Gastroesophageal sphincter (tissue), 2 donors: ENCODE results near the gene TFEB.

Experiments
- EP300 ChIP-seq: sonication (generic); formaldehyde crosslinking; IDR thresholded peaks from one replicate; pipeline ENCODE4 v1.6.1; 2017; ENCODE audit warnings: antibody characterized with exemption, mild to moderate bottlenecking
- POLR2A ChIP-seq, 2 donors: fragments of 450-650 bp; IDR thresholded peaks; one replicate each; pipeline ENCODE4 v1.6.1; 2017; ENCODE audit warnings: antibody characterized with exemption in 2 of 2, mild to moderate bottlenecking in 2 of 2, moderate library complexity in 1 of 2

DNA sequence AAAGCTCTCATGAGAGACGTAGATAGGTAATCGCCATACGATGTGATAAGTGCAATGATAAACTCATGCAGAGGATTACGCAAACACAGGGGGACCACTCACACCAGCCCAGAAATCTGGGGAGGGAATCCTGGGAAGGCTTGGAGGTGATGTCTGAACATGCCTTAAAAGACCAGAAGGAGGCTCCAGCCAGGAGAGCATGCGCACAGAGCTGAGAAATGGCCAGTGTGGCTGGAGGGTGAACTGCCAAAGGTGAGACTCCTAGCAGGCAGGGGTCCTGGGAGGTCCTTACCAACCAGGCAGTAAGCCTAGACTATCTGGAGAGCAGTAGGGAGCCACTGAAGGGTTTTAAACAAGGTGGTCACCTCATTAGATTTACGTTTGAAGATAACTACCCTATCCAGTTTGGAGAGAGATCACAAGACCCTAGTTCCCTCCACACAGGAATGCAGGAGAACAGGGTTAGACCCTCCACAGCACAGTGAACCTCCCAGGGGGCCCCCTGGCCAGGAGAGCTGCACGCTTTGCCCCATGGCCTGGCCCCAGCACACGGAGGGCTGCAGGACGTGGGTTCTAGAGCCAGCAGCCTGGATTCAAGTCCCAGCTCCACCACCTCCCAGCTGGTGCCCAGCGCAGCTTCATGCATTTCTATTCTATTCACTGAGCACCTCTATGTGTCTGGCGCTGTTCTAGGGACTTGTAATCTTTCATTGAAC lies 84.0 kb downstream of the TFEB start:
- no peak for TF ChIP-seq POLR2A (IDR thresholded peaks at IDR 0.05)
- TF ChIP-seq EP300: no peak
